Stomach (tissue), 4 donors: Measurements from ENCODE around the gene C16orf96.

Source experiments
- POLR2A ChIP-seq, 4 donors: fragments of 450-650 bp; IDR thresholded peaks; one replicate each; pipeline ENCODE4 v1.6.1; 2016; ENCODE audit warnings: antibody characterized with exemption in 4 of 4, control low read depth in 2 of 4, mild to moderate bottlenecking in 1 of 4, moderate library complexity in 1 of 4
- TF ChIP-seq, protein P1 (sequence below), 7 experiments: fragments of 450-650 bp in 4 of 7; fragments of 200-600 bp in 3 of 7; sonication (generic) in 3 of 7; IDR thresholded peaks; one replicate each; pipeline ENCODE4 v1.5.1; 2016 to 2019; ENCODE audit warnings: antibody characterized with exemption in 7 of 7, control low read depth in 2 of 7, mild to moderate bottlenecking in 1 of 7

DNA sequence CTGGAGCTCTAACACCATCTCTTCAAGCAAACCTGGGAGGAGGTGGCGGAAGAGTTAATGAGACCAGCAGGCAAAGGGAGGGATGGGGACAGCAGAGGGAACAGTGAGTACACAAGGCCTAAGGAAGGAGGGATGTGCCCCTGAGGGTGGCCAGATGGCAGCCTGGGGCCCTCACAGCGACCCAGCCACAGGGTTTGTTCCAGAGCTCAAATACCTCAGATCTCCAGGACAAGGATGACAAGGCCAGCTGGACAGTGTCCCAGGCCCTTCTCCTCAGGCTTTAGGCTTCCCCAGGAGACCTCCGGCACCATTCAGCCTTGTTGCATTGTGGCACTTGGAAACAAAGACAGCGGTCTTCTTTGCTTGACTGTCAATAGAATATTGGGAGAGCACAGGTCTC lies 32.5 kb upstream of the C16orf96 start:
- no peak for TF ChIP-seq POLR2A (IDR thresholded peaks at IDR 0.05)
- TF ChIP-seq, protein P1, sequence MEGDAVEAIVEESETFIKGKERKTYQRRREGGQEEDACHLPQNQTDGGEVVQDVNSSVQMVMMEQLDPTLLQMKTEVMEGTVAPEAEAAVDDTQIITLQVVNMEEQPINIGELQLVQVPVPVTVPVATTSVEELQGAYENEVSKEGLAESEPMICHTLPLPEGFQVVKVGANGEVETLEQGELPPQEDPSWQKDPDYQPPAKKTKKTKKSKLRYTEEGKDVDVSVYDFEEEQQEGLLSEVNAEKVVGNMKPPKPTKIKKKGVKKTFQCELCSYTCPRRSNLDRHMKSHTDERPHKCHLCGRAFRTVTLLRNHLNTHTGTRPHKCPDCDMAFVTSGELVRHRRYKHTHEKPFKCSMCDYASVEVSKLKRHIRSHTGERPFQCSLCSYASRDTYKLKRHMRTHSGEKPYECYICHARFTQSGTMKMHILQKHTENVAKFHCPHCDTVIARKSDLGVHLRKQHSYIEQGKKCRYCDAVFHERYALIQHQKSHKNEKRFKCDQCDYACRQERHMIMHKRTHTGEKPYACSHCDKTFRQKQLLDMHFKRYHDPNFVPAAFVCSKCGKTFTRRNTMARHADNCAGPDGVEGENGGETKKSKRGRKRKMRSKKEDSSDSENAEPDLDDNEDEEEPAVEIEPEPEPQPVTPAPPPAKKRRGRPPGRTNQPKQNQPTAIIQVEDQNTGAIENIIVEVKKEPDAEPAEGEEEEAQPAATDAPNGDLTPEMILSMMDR (IDR thresholded peaks at IDR 0.05), result no peak
